HTR-8/SVneo (cell line): ENCODE measurements around the gene WSCD1.

Source experiments
- DNase-seq: peaks from one replicate; pipeline ENCODE4 v3.0.0; 2011; ENCODE audit warnings: low spot score, mixed read lengths; ENCODE audit not compliant: insufficient read length
- FAIRE-seq: peaks from 2 replicates; lab custom pipeline; 2011; peaks lifted over from hg19 to GRCh38; lab: Jason Lieb, UNC

Gene WSCD1

DNA sequence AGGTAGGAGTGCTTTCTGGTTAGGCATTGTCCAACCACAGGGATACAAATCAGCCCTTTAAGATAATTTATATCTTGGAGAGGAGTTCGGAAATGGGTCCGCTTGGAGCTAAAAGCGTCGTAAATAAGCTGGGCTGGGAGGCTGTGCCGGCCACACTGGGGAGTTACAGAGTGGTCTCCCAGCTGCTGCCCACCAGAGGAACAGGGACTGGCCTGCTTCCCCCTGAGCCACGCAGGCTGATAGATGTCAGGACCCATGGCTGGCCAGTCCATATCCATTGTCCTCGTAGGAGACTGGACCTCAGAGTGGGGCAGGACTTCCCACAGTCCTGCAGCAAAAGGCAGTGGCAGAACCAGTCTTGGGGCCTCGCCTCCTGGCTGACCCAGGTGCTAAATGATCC is 12.6 kb upstream of the WSCD1 start:
- FAIRE-seq: no peak

DNA sequence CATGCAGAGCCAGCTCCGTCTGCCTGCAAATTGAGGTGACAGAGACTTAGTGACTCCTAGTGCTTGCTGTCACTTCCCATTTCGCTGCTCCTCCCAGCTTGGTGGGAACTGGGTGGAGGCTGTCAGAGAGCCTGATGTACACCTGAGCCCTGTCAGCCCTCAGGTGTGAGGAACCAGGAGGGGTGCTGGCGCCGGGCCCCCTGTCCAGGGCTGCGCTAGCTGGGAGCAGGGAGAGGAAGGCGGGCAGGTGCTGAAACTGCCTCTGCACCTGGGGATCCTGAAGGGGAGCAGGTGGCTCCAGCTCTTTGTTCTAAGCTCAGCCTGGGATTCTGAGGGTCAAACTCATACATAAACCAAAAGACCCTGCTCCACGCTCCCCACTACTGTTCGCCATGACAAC is 10.8 kb upstream of the WSCD1 start:
- FAIRE-seq: no peak
- DNase-seq: no peak

More for the DNA sequence above, 12.6 kb upstream of the WSCD1 start:
- DNase-seq: no peak

DNA sequence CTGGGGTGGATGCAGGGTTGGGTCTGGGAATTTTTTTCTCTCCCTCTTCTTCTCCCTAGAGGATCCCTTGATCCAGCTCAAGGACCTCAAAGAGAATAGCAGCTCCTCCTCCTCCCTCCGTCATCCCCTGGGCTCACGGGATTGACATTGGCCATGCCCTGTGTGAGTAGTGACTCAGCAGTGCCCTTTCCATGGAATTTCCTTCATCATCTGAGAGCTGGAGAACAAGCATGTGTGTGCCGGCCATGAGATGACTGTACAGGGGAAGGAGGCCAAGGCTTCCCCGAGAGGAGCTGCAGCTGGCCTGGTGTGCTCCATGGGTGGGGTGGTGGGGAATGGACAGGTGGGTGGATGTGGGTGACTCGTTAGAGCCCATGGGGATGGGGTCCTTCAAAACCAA is 8.9 kb upstream of the WSCD1 start:
- DNase-seq (peak; percentile 36), FAIRE-seq (no peak)

DNA sequence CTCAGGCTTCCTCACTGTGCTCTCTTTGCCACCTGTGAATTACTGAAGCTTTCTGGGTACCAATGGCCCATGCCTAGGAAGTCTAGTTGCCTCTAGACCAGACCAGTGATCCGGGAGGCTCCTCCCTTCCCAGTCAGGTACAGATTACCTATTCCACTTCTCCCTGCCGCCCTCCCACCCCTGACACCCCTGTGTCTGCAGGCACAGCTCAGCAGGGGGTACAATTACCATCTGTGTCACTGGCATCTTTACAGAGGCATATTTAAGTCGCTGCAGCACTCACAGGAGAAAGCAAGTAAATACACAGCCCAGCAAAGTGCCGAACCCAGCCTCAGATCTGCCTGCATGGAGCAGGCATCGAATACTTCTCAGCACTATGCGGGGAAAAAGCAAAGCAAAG is 5.3 kb upstream of the WSCD1 start:
- DNase-seq (no peak), FAIRE-seq (no peak)

DNA sequence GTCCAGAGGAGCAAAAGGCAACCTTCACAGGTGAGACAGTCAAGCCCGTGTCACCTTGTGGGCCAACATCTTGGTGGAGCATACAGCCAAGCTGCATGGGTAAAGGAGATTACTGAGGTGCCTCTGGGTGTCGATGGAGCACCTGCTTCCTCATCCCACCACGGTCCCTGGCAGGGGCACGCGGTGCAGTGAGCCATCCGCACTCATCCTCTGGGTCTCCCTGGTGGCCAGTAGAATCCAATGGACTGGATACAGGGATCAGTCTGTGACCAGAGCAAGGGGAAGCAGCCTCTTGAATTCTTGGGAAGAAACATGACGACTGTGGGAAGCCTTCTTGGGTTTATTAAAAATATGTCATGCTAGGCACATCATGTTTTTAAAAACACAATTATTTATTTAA is 4.8 kb upstream of the WSCD1 start:
- DNase-seq (no peak), FAIRE-seq (no peak)

DNA sequence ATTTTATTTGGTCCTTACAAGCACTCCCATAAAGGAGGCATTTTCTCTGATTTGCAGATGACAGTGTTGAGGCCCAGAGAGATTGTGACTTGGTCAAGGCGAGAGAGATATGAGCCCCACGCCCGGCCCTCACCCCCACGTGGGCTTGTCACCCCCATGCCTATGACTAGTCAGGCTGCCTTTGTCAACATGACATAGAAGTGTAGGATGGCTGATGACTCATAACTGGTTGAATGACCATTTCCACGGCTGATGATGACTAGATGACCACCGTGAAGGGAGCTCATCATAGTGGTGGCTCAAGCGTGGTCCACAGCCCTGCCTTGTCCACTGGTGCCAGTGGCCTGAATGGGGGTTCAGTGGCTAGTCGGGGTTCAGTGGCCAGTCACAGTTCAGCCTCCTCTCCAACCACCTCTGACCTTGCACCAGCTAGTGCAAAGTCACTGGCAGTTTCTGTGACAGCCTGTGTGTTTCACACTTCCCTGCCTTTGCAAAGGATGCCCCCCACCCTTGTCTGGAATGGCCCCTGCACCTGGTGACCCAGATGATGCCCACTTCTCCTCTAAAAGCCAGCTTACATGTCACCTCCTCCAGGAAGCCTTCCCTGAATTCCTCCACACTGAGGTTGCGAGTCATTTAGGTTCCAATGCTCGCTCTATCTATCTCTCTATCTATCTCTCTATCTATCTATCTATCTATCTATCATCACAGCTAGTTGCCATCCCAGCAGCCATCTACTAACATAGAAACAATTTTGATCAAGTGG is 3.8 kb upstream of the WSCD1 start:
- FAIRE-seq (no peak), DNase-seq (no peak)

DNA sequence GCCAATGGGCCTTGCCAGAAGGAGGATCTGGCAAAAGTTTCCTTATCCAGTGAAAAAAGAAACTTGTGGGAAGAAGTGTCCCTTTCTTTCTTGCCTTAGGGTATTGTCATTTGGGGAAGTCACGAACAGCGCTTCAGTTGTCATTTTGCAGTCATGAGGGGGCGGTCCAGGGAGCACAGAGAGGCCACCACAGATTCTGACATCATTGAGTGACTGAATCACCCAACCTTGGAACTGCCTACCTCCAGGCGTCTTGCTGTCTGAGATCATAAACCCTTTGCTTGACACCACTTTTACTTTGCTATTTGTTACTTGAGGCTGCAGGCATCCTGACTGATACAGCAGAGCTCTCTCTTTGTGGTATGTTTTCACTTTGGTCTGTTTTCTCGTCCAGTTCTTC is 3.1 kb upstream of the WSCD1 start:
- DNase-seq (no peak), FAIRE-seq (no peak)

DNA sequence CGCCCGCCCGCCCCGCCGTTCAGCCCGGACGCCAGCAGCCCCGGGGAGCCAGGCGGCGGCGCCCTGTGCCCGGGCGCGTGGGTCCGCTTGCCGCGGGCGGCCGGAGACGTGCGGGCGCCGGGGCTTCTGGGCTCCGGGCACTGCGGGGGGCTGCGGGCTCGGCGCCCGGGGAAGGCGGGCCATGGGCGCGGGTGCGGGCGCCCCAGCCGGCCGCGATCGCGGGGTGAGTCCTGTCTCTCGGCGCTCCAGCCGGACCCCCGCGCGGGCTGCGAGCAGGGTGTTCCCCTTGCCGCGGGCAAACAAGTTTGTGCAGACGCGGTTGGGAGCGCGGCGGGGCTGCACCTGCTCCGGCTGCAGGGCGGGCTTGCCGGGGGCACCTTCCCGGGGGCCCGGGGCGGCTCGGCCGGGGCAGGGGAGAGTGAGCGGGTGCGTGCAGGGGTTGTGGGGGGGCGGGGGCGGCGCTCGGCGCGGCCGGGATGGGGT is 292 bp downstream of the WSCD1 start:
- no peak for FAIRE-seq

DNA sequence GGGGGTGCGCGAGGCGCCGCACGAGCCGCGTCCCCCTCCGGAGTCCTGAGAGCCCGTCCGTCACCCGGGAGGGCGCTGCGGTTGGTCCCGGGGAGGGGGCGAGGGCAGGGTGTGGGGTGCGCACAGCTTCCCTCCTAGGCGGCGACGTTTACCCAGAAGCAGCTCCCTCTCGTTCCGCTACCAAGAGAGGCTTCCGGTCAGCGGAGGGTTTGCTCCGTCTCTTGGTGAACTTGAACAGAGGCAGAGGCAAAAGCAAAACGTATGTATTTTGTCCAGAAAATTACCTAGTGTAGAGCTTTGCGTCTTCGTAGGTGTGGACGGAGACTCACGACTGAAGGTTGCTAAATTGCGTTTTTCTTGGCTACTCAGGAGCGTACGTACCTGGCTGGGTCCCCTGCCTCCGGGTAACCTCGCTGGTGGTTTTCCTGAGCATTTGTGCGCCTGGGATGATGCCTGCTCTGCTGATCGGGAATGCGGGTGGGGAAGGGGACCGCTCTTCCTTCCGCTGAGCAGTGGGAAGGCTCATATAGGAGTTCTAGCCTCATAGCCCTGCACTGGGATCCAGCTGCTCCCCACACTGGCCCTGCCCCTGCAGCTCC is 833 bp downstream of the WSCD1 start:
- FAIRE-seq: no peak
- no peak for DNase-seq

More for the DNA sequence above, 292 bp downstream of the WSCD1 start:
- no peak for DNase-seq

DNA sequence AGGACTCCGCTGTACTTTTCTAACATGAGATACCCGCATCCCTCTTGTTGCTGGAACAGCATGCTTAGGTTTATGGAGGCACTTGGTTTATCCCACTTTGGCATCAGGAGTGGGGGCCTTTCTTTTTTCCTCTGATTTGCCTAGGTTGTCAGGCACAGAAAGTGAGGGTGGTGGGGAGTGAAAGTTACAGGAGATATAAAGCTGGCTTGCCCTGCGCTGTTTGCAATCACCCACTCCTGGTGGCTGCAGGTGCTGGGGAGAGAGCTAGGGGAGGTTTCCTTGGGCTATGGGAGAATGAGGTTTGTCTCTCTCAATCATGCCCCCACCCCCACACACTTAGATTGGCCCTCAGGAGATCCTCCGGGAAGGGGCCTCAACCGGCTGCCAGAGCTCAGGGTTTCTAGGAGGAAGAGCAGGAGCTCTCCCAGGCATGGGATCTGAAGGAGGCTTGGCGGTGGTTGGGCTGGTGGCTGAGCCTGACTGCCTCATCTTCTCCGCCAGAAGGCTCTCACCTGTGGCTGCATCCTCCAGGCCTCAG is 1.4 kb downstream of the WSCD1 start:
- DNase-seq: no peak
- FAIRE-seq: no peak

DNA sequence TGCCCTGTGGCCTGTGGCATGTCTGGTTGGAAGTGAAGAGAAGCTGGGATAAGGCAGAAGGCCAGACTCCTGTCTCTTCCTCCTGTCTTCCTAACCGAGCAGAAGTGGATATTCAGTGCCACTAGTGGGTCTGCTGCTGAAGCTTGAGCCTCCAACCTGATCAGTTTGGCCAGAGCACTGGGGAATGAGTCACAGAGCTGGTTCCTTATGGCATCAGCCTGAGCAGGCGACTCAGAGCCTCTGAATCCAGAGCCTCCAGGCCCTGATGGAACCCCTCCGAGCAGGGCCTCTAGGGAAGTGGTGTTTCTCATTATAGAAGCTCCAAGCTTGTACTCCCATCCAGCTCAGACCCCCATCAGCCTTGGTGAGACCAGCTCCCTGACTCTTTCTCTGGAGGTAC is 2.0 kb downstream of the WSCD1 start:
- DNase-seq: no peak
- no peak for FAIRE-seq

DNA sequence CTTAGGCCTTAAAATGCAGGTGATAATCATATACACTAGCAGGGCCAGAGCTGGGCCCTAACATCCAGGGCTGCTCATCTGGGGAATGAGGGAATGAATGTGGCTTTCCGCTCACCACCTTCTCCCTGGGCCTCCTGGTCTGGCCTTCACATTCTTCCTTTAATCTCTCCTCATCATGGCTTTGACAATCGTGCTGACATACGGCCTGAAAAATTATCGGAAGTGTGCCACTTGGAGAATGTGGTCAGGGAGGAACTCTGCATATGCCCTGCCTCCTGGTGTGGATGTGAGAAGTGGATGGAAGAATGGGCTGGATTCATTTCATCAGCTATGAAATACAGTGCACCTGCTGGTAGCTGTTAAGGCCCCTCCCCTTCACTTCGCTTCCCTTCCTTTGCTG is 2.4 kb downstream of the WSCD1 start:
- DNase-seq (no peak), FAIRE-seq (no peak)

DNA sequence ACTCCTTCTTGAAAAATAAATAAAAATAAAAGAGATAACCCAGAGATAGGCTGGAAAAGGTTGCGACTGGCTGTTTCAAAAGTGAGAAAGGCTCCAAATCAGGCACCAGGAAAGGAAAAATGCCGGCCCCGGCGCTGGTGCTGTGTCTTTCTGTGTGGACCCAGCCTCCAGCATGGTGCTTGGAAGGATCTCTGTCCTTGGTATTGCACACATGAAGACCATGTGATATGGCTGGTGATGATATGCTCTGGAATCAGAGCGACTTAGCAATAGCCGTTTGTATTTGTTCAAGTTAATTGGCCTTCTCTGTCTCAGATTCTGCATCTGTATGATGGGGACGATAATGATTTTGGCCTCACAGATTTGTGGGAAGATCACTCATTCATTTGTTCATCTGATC is 3.4 kb downstream of the WSCD1 start:
- FAIRE-seq: no peak

DNA sequence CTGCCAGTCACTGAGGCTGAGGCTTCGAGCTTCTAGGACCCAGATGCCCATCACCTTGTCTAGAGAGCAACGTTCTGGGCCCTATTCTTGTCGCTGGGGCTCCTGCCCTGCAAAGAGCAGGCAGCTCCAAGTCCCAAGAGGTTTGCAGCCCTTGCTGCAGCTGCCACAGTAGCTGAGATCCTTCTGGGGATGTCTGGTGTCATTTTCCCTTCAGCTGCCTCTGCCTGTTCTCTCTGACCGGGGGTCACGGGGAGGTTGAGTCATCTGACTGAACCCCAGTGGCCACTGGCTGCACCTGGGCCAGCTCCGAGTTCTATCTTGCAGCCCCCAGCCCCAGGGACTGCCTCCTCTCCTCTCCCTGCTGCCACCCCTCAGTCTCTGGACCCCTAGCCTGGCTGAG is 4.9 kb downstream of the WSCD1 start:
- no peak for FAIRE-seq
- DNase-seq: no peak

More for the DNA sequence above, 3.4 kb downstream of the WSCD1 start:
- no peak for DNase-seq

DNA sequence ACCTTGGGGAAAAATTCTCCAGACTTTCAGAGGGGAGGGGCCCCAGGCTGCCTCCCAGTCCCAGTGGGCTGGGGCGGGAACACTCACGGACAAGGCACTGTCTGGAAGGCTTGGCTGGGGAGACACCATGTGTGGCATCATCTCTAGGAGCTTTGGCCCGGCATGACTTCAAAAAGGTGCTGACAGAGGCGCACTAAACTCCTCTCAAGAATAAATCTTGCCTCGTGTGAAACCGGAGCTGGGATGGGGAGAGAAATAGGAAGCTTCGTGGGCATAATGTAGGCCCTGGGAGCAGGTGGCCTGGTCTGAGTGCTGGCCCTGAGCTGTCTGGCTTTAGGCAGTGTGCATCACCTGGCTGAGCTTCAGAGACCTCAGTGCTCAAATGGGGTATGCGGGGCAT is 5.7 kb downstream of the WSCD1 start:
- DNase-seq (no peak), FAIRE-seq (no peak)

DNA sequence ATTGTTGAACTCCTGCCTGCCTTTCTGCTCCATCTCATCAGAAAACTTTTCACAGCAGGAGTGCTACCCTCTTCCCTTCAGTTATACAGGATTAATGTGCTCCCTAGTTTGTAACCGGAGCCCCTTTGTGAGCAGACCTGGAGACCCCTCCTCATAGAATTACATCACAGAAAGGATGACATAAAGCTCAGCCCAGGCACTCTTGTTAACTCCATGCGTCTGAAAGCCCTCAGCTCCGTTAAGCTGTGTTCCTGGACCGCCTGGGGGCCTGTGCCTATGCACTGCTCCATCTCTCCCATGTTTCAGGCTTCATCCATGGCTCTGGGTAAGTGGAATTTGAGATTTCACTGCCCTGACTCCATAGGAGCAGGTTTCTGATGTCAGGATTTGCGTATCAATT is 7.6 kb downstream of the WSCD1 start:
- FAIRE-seq (no peak), DNase-seq (no peak)

DNA sequence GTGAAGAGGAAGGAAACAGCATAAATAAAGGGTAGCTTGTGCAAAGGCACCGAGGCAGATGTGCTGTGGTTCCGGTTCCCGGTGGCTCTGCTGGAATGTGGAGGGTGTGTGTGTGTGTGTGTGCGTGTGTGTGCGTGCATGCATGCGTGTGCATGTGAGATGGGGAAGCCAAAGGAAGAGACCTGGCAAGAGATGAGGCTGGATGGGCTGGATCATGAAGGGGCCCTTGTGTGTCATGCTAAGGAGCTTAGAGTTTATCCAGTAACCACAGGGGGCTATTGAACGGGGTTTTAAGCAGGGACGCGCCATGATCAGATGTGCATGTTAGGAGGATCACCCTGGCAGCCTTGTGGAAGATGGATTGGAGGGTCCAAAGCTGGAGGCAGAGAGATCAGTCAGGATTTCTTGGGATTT is 8.3 kb downstream of the WSCD1 start:
- FAIRE-seq (no peak), DNase-seq (no peak)

DNA sequence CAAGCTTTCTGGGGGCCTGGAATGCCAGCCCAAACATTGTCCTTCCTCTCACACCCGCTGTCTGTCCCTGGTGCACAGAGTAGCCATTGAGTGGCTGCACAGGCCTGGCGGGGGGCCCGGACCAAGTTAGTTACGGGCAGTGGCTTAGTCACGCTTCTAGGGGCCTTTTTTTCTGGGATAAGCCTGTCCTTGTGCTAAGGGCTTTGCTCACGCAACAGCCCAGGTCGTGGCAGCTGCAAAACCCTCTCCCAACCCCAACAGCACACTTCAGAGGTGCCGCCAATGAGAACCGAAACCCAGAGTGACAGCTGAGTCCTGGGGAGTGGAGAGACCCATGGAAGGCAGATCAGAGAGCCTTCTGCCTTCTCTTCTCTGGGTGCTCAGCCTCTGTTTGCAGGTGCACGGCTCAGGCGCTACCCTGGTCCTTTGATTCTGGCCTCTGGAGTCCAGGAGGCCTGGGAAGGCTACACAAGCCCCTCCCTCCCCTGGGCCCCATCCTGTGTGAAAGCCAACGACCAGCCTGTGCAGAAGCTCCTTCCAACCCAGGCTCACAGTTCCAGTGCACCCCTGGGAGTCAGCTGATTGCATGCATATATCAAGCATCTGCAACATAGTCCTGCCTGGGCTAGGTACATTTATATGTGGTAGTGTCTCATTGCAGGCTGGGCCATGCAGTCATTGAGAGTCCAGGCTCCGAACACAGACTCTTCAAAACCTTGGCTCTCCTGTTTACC is 9.1 kb downstream of the WSCD1 start:
- no peak for DNase-seq
- no peak for FAIRE-seq

DNA sequence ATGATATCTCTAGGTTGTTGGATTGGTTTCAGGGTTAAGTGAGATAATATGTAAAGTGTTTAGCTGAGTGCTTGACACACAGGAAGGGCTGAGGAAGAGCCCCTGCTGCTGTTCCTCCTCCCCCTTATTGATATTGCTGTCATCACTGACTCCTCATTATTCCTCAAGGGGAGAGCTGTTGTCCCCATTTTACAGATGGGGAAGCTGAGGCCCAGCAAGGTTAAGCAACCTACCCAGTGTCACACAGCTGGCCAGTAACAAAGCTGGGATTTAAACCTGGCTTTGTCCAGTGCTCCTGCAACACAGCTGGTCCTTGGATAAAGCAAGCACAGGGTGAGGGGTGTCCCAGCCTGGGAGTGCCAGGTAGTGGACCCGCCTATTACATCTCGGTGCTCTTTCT is 9.8 kb downstream of the WSCD1 start:
- DNase-seq: no peak
- no peak for FAIRE-seq

DNA sequence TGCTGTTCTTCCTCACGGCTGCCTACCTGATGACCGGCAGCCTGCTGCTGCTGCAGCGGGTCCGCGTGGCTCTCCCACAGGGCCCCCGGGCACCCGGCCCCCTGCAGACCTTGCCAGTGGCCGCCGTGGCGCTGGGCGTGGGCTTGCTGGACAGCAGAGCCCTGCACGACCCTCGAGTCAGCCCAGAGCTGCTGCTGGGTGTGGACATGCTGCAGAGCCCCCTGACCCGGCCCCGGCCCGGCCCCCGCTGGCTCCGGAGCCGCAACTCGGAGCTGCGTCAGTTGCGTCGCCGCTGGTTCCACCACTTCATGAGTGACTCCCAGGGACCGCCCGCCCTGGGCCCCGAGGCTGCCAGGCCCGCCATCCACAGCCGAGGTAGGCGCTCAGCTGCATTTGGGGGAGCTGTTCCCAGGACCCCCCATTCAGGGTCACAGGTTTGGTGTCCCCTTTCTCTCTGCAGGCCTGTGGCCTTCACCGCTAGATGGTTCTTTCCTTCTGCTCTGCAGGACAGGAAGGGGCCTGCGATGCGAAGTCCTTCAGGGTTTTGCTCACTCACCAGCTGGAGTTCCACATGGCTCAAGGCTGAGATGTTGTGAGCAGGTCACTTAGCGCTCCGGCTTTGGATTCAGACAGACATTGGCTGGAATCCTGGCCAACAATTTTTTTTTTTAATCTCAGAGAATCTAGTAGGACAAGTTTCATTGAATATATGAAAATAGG is 10.7 kb downstream of the WSCD1 start:
- FAIRE-seq: no peak

More for the DNA sequence above, 10.7 kb downstream of the WSCD1 start:
- no peak for DNase-seq
